ENCODE data around the gene CLDN25.

GRCh38 chr11:113752932-113753331 lies 26.7 kb upstream of the CLDN25 start:
- TF ChIP-seq CTCF (IDR thresholded peaks at IDR 0.05; ENCODE audit: insufficient read depth, low read depth, low read length) (no peak), EZH2 (IDR thresholded peaks at IDR 0.05; ENCODE audit: insufficient read depth, low read length) (no peak)

All from astrocyte (in vitro differentiated cells and primary cell).